Left ventricle myocardium inferior (tissue), 1 donor: Measurements from ENCODE around the gene ARL14EPL. TPM values are rescaled to one million over a fixed set of nuclear protein-coding genes. Genes with fewer than 3 reads are reported as not detected.

ENCODE experiments used
- DNase-seq: peaks from one replicate; pipeline ENCODE4 v3.0.0-alpha.2; 2020
- H3K27ac ChIP-seq: fragments of 200-600 bp; replicated peaks from 2 replicates; pipeline ENCODE4 v1.8.0; 2021
- H3K27me3 ChIP-seq: fragments of 200-600 bp; 2 replicates; pipeline ENCODE4 v1.8.0; 2021; ENCODE audit warnings: low read depth
- H3K36me3 ChIP-seq: fragments of 200-600 bp; 2 replicates; pipeline ENCODE4 v1.8.0; 2021
- H3K4me1 ChIP-seq: fragments of 200-600 bp; 2 replicates; pipeline ENCODE4 v1.8.0; 2021
- H3K4me3 ChIP-seq: fragments of 200-600 bp; 2 replicates; pipeline ENCODE4 v1.8.0; 2021; ENCODE audit warnings: mild to moderate bottlenecking, moderate library complexity
- H3K9me3 ChIP-seq: fragments of 200-600 bp; replicated peaks from 2 replicates; pipeline ENCODE4 v1.8.0; 2021
- CTCF ChIP-seq: fragments of 200-600 bp; IDR thresholded peaks from 2 replicates; pipeline ENCODE4 v1.8.0; 2021; ENCODE audit warnings: antibody characterized with exemption, mild to moderate bottlenecking, borderline replicate concordance
- intact Hi-C: fragments of 100-400 bp; cut with micrococcal nuclease; formaldehyde crosslinking; loops from one replicate; pipeline ENCODE4 v1.11.0; 2022
- total RNA-seq: library from RNA; stranded (reverse); fragmentation: NEBNext Ultra II Directional; extraction: Animal tissue kit (Norgen Biotek cat#: 25700); gene quantifications from one replicate; pipeline ENCODE4 v1.2.1, GENCODE V29; 2021
- donor health status: DM: no; HTN: yes; CAD: no; lungs with severe emphysema.

The ARL14EPL gene
- total RNA-seq, 1 donor from 2014 or later: not detected

DNA sequence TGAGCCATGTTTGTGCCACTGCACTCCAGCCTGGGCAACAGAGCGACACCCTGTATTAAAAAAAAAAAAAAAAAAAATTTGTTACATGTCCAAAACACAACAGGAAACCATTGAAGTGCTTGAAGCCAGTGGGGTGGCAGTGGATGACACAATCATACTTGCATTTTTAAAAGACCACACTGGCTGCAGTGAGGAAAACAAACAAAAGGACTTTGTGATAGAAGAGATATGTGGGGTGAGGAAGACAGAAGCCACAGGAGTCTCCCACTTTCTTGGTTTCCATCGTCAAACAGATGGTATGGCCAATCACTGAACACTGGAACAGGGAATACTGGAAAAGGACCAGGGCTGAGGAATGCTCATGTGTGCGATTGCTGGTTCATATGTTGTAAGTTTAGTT, 31.7 kb downstream of the ARL14EPL start:
- intact Hi-C loops: no loop called here
- no peak for TF ChIP-seq CTCF
- no peaks in the 10 kb centered on the region for H3K36me3 ChIP-seq
- no peak overlapping the region for H3K27ac ChIP-seq
- no peak overlapping the region for H3K4me3 ChIP-seq
- no peaks in the 10 kb centered on the region for H3K9me3 ChIP-seq
- peaks cover 41% of the 10 kb centered on the region for H3K27me3 ChIP-seq
- no peak for DNase-seq
- H3K4me1 ChIP-seq: no peaks in the 10 kb centered on the region

DNA sequence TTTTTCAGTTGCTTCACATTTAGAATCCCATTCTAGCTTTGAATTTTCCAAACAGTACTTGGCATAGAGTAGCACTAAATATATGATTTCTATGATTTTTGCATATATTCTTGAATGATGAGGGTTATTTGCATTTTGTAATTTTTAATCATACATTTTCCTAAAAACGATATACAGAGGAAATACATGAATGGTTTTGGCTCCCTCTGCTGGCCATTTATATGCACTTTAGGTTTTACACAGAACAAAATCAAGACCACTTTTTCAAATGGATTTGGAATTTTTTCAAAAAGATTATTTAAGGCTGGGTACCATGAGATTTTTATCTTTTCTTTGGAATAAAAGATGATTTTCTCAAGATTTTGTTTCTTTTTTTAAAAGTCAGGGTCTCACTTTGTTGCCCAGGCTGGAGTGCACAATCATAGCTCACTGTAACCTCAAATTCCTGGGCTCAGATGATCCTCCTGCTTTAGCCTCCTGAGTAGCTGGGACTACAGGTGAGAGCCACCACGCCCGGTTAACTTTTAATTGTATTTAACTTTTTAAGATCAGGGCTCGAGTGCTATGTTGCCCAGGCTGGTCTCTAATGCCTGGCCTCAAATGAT, 35.9 kb downstream of the ARL14EPL start:
- intact Hi-C loops: no loop called here
- no peak overlapping the region for H3K4me3 ChIP-seq
- H3K27me3 ChIP-seq: peaks cover 21% of the 10 kb centered on the region
- no peaks in the 10 kb centered on the region for H3K4me1 ChIP-seq
- no peaks in the 10 kb centered on the region for H3K36me3 ChIP-seq
- H3K27ac ChIP-seq: no peak overlapping the region
- no peaks in the 10 kb centered on the region for H3K9me3 ChIP-seq
- no peak for DNase-seq
- peak; percentile 91 for TF ChIP-seq CTCF

GRCh38 chr5:116071211-116071610, 38.9 kb downstream of the ARL14EPL start:
- H3K27me3 ChIP-seq: peaks cover 9% of the 10 kb centered on the region
- TF ChIP-seq CTCF: no peak
- no peaks in the 10 kb centered on the region for H3K36me3 ChIP-seq
- intact Hi-C loops: no loop called here
- no peak for DNase-seq
- H3K9me3 ChIP-seq: no peaks in the 10 kb centered on the region
- no peak overlapping the region for H3K27ac ChIP-seq
- no peak overlapping the region for H3K4me3 ChIP-seq
- H3K4me1 ChIP-seq: no peaks in the 10 kb centered on the region

- TF ChIP-seq CTCF: no peak
Observed at GRCh38 chr5:116075191-116075831, 43.0 kb downstream of the ARL14EPL start.

GRCh38 chr5:116076496-116076895, 44.2 kb downstream of the ARL14EPL start:
- intact Hi-C loops: no loop called here
- Histone ChIP-seq H3K36me3 (peaks cover 8% of the 10 kb centered on the region), H3K4me3 (no peak overlapping the region), H3K4me1 (no peaks in the 10 kb centered on the region), H3K9me3 (no peaks in the 10 kb centered on the region), H3K27ac (no peak overlapping the region), H3K27me3 (no peaks in the 10 kb centered on the region)
- no peak for TF ChIP-seq CTCF
- DNase-seq: no peak

More at GRCh38 chr5:116075191-116075831, 43.0 kb downstream of the ARL14EPL start:
- no peak overlapping the region for H3K4me3 ChIP-seq
- no peak for DNase-seq
- no peak overlapping the region for H3K27ac ChIP-seq
- H3K9me3 ChIP-seq: no peaks in the 10 kb centered on the region
- peaks cover 2% of the 10 kb centered on the region for H3K36me3 ChIP-seq
- no peaks in the 10 kb centered on the region for H3K4me1 ChIP-seq
- no peaks in the 10 kb centered on the region for H3K27me3 ChIP-seq
- intact Hi-C loops: no loop called here
